HG03095 (cell line): ENCODE data around the gene AREL1.

ENCODE experiments used
- ATAC-seq: cut with Tn5 transposase; IDR thresholded peaks from one replicate; pipeline ENCODE4 v1.9.1; 2021; ENCODE audit warnings: moderate library complexity; ENCODE audit not compliant: unreplicated experiment

AREL1 gene

GRCh38 chr14:74697976-74698375 lies 14.9 kb downstream of the AREL1 start:
- ATAC-seq = no peak

DNA sequence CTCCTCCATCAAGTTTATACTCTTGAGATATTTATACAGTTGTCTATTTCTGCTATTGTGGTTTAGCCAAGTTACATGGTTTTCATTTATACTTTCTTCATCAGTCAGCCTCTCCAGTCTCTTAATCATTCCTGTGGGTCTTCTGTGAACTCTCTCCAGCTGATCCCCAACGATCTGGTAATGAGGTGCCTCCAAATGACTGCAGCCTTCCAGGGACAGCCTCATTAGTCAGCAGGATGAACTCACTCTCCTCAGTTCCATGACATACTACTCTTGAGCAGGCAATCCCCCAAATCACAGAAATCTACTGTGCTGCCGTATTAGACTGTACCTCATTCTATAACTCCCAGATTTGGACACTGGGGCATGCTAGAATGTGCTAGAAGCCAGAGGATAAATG lies 15.3 kb downstream of the AREL1 start:
- ATAC-seq = no peak

DNA sequence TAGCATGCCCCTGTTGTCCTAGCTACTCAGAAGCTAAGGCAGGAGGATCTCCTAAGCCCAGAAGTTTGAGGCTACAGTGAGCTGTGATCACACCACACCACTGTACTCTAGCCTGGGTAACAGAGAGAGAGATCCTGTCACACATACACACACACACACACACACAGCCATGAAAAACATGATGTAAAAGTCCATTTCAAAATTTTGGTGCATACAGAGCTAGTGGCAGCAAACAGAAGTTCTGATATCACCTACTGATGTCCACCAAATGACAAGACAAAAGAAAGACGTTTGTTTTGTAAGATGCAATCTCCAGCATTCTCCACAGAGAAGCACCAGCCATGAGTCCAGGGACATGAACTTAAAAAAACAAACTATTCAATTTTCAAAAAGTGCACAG lies 15.9 kb downstream of the AREL1 start:
- no peak for ATAC-seq

DNA sequence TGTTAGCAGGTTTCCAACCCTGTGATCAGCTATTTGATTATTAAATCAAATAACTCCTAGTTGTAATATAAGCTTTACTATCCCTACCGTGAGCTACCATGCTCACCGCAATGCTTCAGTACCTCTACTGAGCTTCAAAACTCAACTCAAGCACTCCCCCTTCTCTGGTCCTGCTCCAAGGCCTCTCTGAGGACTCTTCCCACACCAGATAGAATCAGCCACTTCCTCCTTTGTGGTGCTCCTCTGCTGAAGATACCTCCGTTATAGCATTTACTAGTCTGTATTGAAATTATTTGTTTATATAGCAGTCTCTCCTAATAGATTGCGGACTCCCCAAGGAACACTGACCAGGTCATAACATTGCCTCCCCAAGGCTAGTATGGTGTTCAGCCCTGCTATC lies 17.5 kb downstream of the AREL1 start:
- ATAC-seq = no peak

- no peak for ATAC-seq
Observed at GRCh38 chr14:74693191-74693590, 19.7 kb downstream of the AREL1 start.

DNA sequence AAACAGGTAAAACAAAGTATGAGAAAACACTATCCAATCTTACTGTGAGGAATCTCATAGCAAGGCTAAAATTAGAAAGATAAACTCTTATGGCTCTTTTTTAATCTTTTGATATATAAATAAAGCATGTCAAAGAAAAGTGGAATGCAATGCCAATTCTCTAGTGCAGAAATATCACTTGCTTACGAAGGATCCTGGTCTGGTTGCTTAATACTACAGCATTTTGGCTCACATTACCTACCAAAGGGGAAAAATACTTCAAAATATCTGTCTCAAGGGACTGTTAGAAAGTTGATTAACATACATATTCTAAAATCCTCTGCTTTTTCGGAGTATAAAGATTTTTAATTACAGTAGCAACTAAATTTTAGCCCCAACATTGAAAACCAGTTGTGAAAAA lies 21.4 kb downstream of the AREL1 start:
- no peak for ATAC-seq

DNA sequence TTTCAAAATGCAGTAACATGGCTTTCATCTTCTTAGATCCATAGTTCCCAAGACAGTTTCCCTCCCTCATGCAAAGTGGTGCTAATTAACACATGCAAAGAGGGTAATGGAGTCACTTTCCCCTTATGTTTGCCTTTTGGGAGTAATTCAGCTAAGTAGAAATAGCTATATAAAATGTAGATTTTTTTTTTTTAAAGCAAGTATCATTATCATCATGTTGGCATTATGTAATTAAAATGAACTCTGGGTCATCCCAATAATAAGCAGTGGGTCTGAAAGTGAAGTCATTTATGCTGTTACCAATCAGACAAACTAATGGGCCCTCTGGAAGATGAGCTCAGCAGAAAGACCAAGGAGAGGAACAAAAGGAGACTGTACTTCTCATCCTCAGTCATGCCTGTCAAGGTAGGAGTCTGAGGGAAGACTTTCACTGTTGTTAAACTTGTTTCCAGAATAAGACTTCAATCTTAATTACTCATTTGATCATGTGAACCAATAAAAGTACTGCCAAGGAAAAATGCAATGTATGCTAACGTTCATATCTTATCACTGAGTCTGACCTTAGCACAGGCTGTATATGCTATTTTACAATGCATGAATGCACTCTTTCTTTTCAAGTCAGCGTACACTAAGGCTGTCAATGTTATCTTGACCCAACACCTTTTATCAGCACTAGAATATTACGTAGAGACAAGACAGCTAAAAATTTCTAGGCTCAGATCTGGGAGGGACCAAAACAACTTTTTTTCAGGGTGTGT lies 26.8 kb downstream of the AREL1 start:
- no peak for ATAC-seq

DNA sequence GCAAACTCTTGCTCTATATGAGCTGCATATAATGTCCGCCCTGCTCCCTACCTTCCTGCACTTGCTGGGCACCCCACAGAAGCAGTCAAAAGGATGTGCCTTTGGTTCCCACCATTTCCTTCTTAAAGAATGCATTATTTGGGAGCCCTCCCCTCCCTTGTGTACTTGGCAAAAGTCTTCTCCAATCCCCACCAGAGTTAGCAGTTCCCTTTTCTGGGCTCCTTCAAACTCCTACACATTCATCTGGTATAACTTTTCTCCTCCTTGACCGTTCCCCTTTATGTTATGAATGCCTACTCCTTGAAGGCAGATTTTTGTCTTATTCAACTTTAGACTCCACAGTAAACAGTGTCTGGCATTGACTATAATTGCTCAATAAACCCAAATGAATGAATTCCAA lies 27.8 kb downstream of the AREL1 start:
- no peak for ATAC-seq

DNA sequence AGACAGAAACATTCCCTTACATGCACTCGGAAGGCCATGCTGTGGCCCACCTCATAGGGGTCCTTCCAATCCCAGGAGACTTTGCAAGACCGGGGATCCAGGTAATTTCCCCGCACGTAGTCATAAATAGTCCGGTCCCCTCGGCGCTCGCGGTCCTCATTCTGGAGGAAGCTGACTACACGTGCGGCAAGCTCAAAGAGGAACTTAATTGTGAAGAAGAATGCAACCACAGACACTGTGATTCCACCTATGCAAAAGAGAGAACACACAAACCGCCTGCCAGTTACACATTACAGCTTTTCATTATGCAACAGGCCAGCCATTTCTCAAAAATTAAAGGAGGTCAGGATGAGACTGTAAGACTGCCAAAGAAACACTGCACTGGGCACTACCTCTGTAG lies 28.4 kb downstream of the AREL1 start:
- ATAC-seq = peak; percentile 60

DNA sequence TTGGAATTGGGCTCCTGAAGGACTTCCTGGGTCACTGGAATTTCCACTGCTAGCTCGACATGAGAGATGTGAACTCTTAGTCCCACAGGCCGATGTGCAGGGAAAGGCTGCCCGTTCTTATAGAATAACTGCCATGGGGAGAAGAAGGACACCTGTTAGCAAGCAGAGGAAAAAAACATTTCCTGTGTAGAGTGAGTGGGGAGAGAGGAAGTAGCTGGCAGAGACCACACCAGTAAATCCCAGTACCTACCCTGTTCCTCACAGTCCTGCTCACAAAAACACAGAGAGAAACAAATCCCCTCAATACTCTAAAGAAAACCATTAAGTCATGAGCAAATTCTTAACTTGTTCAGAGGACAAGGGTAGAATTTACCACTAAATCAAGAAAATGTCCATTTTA lies 29.5 kb downstream of the AREL1 start:
- ATAC-seq = no peak

GRCh38 chr14:74682169-74682952 lies 30.5 kb downstream of the AREL1 start:
- no peak for ATAC-seq

DNA sequence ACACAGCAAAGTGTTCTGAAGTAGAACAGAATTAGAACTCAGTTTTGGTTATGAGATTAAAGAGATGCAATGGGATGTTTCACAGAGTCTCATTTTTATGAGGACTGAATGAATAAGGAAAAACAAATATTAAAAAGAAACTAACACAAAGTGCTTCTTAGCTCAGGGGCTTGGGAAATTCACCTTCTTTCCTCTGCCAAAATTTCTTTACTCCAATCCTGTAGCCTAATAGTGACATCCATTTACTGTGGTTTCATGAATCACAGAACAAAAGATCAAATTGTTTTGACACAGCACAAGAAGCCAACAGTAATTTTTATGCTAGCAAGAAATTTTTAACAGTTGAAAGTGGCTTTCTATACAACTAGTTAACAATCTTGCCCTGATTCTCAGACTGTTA lies 37.7 kb downstream of the AREL1 start:
- no peak for ATAC-seq

- ATAC-seq = no peak
Observed at GRCh38 chr14:74673768-74674167, 39.1 kb downstream of the AREL1 start.

DNA sequence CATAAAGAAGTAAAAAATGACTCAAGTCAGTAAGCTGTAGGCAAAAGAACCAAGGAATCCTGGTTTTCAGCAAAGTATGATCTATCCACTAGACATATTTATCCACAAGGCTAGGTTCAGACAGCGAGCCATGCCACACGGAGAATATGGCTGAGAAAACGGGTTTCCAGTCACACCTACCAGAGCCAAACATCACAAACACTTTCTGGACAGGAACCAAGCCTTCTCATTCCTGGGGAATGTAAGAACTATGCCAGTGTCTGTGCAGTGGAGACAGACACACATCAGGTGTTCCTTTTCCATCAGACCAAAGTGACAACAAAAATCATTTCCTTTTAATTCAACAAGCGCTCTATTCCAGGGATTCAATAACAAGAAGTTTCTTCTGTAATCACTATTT lies 41.1 kb downstream of the AREL1 start:
- ATAC-seq = no peak

GRCh38 chr14:74670726-74671411 lies 42.0 kb downstream of the AREL1 start:
- no peak for ATAC-seq

- no peak for ATAC-seq
Observed at GRCh38 chr14:74669846-74670245, 43.0 kb downstream of the AREL1 start.

GRCh38 chr14:74669256-74669655 lies 43.6 kb downstream of the AREL1 start:
- ATAC-seq = no peak

DNA sequence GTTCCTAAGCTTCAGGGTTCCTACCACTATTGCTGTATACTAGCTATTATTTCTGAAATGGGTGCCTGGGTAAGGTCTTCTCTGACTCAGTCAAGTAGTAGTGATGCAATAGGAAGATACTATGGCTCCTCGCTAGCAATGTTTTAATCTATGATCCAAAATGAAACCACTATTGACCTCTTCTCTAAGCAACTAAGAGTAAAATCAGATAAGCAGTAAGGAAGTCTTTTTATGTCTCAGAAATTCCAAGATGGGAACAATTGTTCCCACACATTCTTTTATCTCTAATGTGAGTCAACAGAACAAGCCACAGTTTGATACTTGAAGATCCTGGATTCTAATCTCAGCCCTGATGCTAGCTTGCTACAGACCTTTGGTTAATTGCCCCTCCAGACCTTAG lies 45.1 kb downstream of the AREL1 start:
- no peak for ATAC-seq

DNA sequence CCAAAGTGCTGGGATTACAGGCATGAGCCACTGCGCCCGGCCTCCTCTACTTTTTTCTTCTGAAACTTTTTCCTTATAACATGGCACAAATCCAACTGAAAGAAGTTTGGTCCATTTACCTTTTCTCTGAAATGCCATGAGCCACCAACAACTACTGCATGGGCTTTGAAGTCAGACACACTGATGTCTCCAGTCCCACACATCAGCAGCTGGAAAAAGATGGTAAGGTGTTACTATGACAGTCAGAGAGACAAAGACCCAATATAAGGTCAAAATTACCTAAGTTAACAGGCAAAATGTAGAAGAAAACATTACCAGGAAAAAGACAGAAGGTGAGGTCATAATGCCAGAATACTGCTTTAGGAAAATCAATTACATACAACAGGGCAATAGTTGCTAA lies 48.2 kb downstream of the AREL1 start:
- ATAC-seq = no peak

GRCh38 chr14:74663884-74664283 lies 49.0 kb downstream of the AREL1 start:
- ATAC-seq = no peak

- no peak for ATAC-seq
Observed at GRCh38 chr14:74661726-74662450, 51.0 kb downstream of the AREL1 start.
